Body of pancreas (tissue), 4 donors: ENCODE measurements around the gene ABHD12.

Experiments
- POLR2A ChIP-seq, 3 donors: fragments of 450-650 bp; IDR thresholded peaks; one replicate each; pipeline ENCODE4 v1.6.1; 2016; ENCODE audit warnings: antibody characterized with exemption in 3 of 3, mild to moderate bottlenecking in 2 of 3
- TF ChIP-seq, protein P1 (sequence below), 7 experiments: fragments of 450-650 bp in 4 of 7; fragments of 200-600 bp in 3 of 7; sonication (generic) in 3 of 7; IDR thresholded peaks; one replicate each; pipeline ENCODE4 v1.5.1; 2016 to 2019; ENCODE audit warnings: antibody characterized with exemption in 7 of 7

DNA sequence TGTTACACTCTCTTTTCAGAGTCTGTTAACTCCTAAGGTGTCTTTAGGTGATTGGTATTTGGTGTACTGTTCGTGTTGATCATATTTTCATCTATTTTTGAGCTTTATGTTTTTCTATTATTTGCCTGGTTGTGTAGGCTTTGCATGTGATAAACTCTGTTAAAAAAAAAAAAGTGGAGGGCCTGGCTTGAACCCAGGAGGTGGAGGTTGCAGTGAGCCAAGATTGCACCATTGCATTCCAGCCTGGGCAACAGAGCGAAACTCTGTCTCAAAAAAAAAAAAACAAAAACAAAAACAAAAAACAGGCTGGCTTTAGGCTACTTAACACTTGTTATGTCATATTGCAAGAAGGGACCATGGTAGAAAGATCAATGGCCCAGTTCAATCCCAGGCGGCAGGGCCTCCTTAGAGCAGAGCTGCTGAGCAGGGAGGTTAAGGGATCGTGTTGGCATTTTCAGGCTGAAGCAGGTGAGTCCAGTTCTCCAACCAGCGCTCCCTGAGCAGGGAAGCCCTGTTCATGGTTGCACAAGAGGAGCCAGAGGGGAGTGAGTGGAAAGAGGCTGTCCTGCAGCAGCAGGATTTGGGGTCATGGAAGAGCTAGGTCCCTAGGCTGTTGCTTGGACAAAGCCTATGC is 134.3 kb downstream of the ABHD12 start:
- TF ChIP-seq, protein P1, sequence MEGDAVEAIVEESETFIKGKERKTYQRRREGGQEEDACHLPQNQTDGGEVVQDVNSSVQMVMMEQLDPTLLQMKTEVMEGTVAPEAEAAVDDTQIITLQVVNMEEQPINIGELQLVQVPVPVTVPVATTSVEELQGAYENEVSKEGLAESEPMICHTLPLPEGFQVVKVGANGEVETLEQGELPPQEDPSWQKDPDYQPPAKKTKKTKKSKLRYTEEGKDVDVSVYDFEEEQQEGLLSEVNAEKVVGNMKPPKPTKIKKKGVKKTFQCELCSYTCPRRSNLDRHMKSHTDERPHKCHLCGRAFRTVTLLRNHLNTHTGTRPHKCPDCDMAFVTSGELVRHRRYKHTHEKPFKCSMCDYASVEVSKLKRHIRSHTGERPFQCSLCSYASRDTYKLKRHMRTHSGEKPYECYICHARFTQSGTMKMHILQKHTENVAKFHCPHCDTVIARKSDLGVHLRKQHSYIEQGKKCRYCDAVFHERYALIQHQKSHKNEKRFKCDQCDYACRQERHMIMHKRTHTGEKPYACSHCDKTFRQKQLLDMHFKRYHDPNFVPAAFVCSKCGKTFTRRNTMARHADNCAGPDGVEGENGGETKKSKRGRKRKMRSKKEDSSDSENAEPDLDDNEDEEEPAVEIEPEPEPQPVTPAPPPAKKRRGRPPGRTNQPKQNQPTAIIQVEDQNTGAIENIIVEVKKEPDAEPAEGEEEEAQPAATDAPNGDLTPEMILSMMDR (IDR thresholded peaks at IDR 0.05), result no peak
- no peak for TF ChIP-seq POLR2A (IDR thresholded peaks at IDR 0.05)
